ENCODE measurements around the gene PANX2.
"Not testable (repeated sequence)": the region's sequence is repeated elsewhere in the genome, so short reads cannot be mapped to it uniquely, and the experiment has no call there.

Gene PANX2, protein sequence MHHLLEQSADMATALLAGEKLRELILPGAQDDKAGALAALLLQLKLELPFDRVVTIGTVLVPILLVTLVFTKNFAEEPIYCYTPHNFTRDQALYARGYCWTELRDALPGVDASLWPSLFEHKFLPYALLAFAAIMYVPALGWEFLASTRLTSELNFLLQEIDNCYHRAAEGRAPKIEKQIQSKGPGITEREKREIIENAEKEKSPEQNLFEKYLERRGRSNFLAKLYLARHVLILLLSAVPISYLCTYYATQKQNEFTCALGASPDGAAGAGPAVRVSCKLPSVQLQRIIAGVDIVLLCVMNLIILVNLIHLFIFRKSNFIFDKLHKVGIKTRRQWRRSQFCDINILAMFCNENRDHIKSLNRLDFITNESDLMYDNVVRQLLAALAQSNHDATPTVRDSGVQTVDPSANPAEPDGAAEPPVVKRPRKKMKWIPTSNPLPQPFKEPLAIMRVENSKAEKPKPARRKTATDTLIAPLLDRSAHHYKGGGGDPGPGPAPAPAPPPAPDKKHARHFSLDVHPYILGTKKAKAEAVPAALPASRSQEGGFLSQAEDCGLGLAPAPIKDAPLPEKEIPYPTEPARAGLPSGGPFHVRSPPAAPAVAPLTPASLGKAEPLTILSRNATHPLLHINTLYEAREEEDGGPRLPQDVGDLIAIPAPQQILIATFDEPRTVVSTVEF

DNA sequence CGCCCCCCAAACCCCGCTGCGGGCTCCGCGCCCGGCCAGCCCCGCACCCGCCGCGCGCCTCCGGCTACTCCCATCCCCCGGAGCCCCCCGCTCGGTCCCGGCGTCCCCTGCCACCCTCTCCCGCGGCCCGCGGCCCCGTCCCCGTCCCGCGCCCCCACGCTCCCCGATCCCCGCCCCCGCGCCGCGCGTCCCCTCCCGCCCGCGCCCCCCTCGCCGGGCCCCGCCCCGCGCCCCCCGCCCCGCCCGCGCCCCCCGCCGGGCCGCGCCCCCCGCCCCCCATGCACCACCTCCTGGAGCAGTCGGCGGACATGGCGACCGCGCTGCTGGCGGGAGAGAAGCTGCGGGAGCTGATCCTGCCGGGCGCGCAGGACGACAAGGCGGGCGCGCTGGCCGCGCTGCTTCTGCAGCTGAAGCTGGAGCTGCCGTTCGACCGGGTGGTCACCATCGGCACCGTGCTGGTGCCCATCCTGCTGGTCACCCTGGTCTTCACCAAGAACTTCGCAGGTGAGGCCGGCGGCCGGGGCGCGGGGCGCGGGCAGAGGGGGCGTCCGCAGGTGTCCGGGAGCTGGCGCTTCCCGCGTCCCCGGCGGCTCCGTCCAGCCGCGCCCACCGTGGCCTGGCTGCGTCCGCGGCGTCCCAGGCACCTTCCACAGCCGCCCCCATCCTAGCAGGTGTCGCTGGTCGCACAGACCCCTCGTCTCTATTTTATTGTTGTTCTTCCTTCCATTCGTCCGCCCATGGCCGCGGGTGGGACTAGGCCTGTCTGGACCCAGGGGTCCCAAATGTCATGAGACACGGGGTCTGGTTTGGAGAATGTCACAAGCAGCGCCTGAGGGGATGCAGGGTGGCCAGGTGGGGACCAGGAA, at the start of gene PANX2:
Gene PANX2, plus strand, starts transcription at position 279 of the 866 bp plus-strand sequence. Its CDS starts 0 bp downstream, at position 279.
- no peak for DNase-seq

DNA sequence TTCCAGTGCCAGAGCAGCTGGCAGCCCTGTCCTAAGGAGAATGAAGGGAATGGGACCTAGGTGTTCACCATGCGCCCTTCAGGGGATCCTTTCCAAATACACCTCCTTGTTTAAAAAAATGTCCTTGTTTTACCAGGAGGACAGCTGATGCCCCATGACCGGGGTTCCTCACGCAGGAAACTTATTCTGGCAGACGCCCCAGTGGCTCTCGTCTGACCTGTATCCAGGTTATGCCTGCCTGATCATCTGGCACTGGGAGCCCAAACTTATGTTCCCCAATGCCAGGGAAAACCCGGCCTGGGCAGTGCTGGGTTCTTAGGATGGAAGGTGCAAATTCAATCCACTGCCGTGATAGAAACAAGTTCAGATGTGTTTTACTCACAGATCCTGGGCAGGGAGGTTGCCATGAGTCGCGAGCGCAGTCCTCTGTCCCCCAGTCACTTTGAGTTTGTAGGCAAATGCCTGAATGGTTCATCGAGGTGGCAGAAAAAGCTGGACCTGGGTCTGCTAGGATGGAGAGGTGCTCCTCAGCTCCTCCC, 49.3 kb upstream of the PANX2 start:
- DNase-seq: no peak

DNA sequence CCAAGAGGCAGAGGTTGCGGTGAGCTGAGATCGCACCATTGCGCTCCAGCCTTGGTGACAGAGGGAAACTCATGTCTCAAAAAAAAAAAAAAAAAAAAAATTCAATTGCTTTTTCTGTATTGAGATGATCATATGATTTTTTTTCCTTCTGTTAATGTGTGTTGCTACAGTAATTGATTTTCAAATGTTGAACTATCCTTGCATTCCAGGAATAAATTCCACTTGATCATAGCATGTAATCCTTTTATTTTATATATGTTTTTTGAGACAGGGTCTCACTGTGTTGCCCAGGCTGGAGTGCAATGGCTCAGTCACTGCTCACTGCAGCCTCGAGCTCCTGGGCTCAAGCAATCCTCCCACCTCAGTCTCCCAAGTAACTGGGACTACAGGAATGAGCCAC, 47.4 kb upstream of the PANX2 start:
- no peak for DNase-seq

DNA sequence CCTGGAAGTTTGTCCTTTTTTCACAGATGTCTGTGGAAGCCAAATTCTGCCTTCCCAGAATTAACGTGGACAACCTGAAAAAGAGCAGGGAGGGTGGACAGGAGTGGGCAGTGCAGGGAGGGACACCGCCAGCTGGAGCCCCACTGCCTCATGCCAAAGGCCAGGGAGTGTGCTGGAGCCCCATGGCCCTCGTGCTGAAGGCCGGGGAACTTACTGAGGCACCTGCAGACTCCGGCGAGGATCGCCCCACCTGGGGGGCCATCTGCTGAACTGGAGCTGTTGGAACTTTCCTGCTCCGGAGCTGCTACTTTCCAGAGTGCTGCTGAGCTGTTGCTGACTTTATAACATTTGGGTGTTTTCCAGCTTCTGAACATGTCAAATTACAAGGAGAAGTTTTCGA, 45.5 kb upstream of the PANX2 start:
- no peak for DNase-seq

DNA sequence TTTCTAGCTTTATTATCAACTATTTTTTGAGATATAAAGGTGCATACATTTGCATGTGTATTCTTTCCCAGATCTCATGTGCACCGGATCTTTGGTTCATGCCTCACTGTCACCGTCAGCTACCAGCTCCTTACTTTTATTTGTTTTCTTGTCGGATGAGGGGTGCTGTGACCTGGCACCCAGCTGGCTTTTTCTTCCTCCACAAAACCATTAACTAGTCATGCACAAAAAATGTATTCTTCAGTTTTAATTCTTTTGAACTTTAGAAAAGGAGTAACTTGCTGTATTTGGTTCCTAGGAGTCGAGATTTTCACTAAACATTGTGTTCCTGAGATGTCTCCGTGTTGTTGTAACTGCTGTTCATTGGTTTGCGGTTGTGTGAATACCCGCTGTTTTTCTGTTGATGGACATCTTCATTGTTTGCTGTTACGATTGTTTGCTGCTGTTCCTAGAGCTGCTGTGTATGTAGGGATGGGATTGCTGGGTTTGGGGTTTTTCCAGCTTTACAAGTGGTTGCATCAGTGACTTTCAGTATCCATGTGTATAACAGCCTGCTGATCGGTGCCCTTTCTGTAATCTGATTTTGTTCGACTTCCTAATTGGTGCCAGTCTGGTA, 41.3 kb upstream of the PANX2 start:
- DNase-seq: no peak

DNA sequence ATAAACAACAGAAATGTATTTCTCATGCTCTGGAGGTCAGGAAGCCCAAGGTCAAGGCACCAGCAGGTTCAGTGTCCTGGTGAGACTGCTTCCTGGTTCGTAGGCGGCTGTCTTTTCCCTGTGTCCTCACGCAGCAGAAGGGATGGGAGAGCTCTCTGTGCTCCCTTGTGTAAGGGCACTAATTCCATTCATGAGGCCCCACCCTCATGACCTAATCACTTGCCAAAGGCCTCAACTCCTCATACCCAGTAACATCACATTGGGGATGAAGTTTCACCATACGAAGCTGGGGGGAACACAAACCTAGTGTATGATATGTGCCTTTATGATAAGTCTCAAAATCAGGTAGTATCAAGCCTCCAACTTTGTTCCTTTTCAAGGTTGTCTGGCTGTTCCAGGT, 38.6 kb upstream of the PANX2 start:
- DNase-seq: no peak

DNA sequence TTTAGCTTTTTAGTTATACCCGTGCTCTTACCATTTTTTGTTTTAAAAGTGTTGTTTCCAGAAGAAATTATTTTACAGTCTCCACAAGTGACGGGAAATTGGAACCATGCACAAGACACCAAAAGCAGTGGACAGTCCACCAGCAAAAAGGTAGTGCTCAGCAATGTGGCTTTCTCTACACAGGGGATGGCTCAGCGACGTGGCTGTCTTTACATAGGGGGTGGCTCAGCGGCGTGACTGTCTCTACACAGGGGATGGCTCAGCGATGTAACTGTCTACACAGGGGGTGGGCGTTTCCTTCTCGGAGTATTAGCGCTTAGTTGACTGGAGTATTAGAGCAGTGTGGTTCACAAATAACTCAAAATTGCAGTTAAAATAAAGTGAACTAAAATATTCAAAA, 36.0 kb upstream of the PANX2 start:
- no peak for DNase-seq

DNA sequence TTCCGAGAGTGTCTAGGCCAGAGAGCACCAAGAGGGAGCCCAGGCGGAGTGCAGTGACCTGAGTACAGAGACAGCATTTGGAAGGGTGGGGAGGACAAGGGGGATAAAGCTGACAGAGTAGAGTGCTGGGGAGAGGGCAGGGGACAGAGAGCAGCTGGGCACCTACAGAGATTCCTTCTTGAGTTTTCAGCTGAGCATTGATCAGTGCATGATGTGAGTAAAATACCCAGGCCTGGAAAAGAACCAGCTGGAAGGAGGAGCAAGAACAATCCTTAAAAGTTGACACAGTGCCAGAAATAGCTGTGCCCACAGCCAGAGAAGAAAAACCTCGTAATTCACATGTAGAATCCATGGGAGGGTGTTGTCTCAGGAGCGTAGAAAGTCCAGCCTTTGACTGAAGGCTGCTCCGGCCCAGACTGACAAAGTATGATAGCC, 33.9 kb upstream of the PANX2 start:
- no peak for DNase-seq

DNA sequence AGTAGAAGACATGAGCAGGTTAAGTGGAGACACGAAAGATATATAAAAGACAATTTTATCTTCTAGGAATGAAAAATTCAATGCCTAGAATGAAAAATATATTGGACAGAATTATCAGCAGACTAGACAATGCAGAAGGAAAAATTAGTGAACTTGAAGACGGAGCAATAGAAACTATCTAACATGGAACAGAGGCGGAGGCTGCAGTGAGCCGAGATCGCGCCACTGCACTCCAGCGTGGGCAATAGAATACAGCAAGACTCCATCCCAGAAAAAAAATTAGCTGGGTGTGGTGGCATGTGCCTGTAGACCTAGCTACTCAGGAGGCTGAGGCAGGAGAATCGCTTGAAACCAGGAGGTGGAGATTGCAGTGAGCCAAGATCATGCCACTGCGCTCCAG, 33.3 kb upstream of the PANX2 start:
- DNase-seq: not testable (repeated sequence)

DNA sequence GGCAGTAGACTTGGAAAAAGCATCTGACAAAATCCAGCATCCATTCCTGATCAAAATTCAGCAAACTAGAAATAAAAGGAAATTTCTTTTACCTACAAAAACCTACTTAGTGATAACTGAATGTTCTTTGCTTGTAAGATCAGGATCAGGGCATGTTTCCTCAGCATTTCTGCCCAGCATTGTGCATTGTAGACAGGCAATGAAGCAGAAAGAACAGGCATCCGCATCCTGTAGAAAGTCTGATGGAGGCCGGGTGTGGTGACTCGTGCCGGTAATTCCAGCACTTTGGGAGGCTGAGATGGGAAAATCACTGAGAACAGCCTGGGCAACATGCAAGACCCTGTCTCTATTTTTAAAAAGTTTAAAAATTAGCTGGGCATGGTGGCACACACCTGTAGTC, 32.5 kb upstream of the PANX2 start:
- DNase-seq: no peak

DNA sequence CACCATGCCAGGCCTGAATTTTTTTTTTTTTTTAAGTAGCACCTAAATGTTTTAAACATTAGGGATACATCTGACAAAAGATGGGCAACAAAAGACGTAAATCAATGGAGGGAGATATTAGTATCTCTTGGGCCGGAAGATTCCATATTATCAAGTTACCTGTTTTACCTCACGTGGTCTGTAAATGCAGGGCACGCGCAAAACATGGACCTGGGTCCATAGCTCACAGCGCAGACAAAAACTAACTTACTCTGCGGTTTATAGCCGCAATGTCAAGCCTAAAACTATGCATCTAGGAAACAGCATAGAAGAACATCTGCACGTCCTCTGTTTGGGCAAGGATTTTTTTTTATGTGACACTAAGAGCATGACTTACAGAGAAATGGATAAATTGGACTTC, 31.5 kb upstream of the PANX2 start:
- no peak for DNase-seq

DNA sequence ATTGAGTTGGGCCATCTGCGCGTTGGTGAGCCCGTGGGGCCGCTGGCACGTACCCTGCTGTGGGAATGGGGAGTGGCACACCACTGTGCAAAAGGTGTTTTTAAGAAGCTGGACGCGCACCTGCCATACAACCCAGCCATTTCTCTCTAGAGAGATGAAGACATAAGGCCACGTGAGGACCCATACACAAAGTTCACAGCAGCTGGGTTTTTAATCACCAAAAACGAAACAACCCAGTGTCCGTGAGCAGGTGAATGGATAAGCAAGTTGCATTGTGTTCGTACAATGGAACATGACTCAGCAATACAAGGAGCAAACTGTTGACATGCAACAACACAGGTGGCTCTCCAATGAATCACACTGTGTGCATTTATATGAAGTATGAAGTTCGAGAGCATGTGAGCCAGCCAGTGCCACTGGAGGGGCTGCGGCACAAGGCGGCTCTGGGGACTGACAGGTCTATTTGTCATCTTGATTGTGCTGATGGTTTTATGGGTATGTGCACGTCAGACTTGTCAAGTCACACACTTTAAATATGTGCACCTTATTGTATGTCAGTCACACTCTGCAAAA, 30.6 kb upstream of the PANX2 start:
- no peak for DNase-seq

DNA sequence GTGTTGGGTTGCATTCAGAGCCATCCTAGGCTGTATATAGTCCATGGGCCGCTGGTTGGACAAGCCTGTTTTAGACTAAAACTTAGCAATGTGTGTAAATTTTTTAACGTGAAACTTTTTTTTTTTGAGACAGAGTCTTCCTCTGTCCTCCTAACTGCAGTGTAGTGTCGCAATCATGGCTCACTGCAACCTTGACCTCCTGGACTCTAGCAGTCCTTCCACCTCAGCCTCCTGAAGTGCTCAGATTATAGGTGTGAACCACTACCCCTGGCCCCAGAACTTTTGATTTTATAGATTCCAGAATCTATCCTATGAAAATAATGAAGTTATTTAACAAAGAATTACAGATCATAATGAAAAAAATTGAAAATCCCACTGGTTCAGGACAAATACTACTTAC, 29.9 kb upstream of the PANX2 start:
- DNase-seq: no peak

DNA sequence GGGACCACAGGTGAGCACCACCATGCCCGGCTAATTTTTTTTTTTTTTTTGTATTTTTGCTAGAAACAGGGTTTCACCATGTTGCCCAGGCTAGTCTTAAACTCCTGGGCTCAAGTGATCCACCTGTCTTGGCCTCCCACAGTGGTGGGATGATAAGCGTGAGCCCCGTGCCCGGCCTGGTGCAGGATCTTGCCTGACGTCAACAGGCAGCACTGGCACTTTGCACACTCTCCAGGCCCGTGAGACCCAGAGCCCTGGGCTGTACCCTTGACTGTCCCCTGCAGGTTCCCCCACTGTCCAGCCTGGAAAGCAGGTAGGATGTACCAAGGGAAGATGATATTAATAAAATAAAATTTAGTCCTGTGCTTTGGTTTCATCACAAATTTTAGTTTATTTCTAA, 29.1 kb upstream of the PANX2 start:
- DNase-seq: no peak

DNA sequence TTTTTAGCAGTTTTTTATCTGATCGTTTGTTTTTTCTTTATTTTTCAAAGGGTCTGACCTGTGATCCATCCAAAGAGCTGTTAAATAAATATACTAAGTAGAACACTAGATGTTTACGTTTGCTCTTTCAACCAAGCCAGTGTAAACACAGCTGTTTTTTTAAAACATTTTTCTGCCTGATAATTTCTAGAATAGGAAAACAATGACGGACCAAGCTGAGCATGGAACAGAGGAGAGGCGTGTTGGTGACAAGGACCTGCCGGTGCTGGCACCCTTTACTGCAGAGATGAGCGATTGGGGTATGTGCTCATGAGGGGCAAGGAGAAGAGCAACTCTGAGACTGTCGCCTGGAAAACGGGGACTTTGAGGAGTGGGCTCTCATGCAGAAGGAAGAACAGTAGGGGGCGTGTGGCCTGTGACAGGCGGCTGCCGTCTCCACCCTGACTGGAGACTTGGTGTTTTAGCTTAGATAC, 28.6 kb upstream of the PANX2 start:
- no peak for DNase-seq

DNA sequence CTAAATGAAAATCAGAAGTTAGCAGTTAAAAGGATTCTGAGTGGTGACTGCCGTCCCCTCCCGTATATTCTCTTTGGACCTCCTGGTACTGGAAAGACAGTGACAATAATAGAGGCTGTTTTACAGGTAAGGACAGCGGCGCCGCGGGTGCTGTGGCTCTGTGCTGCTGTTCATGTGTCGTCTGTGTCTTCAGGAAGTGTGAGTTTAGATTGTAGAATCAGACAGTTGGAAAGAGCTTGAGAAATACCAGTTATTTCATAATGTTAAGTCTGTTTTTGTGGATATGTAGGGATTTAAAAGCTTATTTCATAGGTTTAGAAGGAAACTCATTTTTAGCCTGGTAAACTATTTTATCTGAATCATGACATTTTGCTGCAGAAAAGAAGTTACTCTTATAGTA, 27.4 kb upstream of the PANX2 start:
- no peak for DNase-seq

DNA sequence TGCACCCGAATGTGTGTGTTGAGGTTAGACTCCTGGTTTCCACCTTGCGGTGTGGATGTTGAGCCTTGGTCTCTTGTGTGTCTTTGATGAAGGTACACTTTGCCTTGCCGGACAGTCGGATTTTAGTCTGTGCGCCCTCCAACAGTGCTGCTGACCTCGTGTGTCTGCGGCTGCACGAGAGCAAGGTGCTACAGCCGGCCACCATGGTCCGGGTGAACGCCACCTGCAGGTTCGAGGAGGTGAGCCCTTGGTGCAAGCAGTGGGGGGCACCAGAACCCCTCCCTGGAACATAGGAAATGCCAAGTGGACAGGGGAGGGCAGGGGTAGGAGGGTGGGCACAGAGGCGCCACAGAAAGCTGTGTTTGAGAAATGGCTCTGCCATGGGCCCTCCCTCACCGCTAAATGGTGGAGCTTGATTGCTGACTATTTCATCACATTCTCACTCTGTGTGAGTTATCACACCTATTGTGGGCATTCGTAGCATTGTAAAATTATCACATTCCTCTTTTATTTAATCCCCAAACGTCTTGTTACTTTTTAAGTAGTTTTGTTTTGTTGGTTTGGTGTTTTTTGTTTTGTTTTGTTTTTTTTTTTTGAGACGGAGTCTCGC, 26.4 kb upstream of the PANX2 start:
- DNase-seq: no peak

DNA sequence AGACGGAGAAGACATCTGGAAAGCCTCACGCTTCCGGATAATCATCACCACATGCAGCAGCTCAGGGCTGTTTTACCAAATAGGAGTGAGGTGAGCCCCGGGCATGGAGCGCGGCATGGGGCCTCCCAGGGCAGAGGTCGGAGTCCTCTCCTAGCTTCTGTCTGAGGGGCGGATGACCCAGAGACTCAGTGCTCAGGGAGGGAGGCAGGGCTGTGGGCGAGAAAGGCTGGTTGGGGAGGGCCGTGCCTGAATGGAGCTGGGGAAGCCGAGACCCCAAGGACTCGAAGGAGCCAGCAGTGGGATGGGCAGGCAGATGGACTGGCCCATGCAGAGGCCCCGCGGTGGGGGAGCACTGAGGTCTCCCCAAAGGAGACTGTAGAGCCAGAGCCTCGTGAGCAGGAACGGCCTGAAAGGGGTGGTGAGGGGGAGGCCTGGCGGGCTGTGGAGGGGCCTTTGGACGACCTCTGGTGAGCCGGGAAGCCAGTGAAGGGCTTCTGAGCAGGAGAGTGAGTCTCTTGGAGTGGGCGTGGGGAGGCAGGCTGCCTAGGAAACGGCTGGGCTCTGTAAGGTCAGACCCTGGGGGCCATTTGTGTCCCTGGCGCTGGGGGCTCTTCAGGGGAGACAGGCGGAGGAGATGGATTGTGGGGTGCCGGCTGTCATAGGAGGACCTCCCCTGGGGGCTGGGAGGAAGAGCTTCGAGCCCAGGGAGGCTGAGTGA, 24.7 kb upstream of the PANX2 start:
- DNase-seq: no peak

DNA sequence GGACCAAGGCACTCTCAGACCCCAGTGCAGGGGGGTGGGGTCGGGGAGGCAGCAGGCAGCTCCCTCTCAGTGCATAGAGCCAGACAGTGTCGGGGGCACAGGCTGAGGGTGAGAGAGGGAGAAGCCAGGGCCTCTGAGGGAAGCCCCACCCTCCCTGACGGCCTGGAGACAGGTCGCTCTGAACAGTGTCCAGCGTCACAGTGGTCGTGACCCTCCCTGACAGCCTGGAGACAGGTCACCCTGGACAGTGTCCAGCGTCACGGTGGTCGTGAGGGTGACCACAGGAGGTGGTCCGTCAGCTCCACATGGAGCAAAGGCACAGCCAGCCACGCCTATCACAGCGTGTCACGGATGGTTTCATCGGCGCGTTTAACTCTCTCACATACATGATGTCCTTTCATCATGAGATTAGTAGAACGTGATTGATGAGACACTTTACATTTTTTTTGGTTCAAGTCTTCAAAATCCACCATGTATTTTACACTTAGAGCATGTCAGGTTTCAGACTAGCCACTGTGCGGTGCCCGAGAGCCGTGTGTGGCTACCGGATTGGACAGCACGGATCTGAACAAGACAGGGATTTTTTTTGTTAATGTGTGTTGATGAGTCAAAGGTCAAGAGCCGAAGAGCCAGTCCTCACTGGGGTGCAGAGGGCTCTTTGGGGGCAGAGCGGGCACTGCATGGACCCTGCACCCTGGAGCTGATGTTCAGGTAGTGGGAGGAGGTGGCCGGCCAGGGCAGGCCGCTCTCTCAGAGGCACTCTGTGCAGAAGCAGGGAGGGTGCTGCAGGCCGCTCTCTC, 23.9 kb upstream of the PANX2 start:
- DNase-seq: no peak
